Smooth muscle cell (in vitro differentiated cells): ENCODE results near the gene ANTXR1. TPM values are rescaled to one million over a fixed set of nuclear protein-coding genes. Genes with fewer than 3 reads are reported as not detected.

ENCODE experiments used
- DNase-seq: peaks from one replicate; lab custom pipeline; 2025; ENCODE audit not compliant: unreplicated experiment; lab: John Stamatoyannopoulos, UW
- H2AFZ ChIP-seq: fragments of 200-600 bp; sonication (generic); 2 replicates; pipeline ENCODE4 v1.6.0; 2016; ENCODE audit warnings: antibody characterized with exemption, low read depth, mild to moderate bottlenecking
- H3F3A ChIP-seq: fragments of 200-600 bp; sonication (generic); 2 replicates; pipeline ENCODE4 v1.6.0; 2017; ENCODE audit warnings: antibody characterized with exemption, low read depth
- H3K27ac ChIP-seq: fragments of 200-600 bp; sonication (generic); 2 replicates; pipeline ENCODE4 v1.5.1; 2016; ENCODE audit warnings: low read depth, mild to moderate bottlenecking
- H3K27me3 ChIP-seq: fragments of 200-600 bp; sonication (generic); 2 replicates; pipeline ENCODE4 v1.6.1; 2016; ENCODE audit warnings: low read depth, mild to moderate bottlenecking
- H3K36me3 ChIP-seq: fragments of 200-600 bp; sonication (generic); 2 replicates; pipeline ENCODE4 v1.5.1; 2016; ENCODE audit warnings: low read depth
- H3K4me1 ChIP-seq: fragments of 200-600 bp; sonication (generic); 2 replicates; pipeline ENCODE4 v1.5.1; 2016; ENCODE audit warnings: low read depth
- H3K4me2 ChIP-seq: fragments of 200-600 bp; sonication (generic); 2 replicates; pipeline ENCODE4 v1.6.0; 2016; ENCODE audit warnings: mild to moderate bottlenecking
- H3K4me3 ChIP-seq: fragments of 200-600 bp; sonication (generic); 2 replicates; pipeline ENCODE4 v1.5.1; 2016; ENCODE audit warnings: mild to moderate bottlenecking
- H3K79me2 ChIP-seq: fragments of 200-600 bp; sonication (generic); 2 replicates; pipeline ENCODE4 v1.6.0; 2016; ENCODE audit warnings: low read depth, mild to moderate bottlenecking
- H3K9ac ChIP-seq: fragments of 200-600 bp; sonication (generic); 2 replicates; pipeline ENCODE4 v1.6.0; 2016; ENCODE audit warnings: low read depth
- H3K9me3 ChIP-seq: fragments of 200-600 bp; sonication (generic); replicated peaks from 2 replicates; pipeline ENCODE4 v1.5.1; 2016; ENCODE audit warnings: low read depth
- H4K20me1 ChIP-seq: fragments of 200-600 bp; sonication (generic); 2 replicates; pipeline ENCODE4 v1.6.0; 2016; ENCODE audit warnings: low read depth
- CTCF ChIP-seq: fragments of 200-600 bp; sonication (generic); IDR thresholded peaks from 2 replicates; pipeline ENCODE4 v1.5.1; 2017; ENCODE audit warnings: borderline replicate concordance, mild to moderate bottlenecking, antibody characterized with exemption; ENCODE audit not compliant: insufficient read depth, poor library complexity, severe bottlenecking
- WGBS: methylation state at CpG from one replicate; pipeline ENCODE4 v1.1.7; 2016; ENCODE audit warnings: low lambda C conversion rate; 5-methylcytosine and 5-hydroxymethylcytosine counted together
- polyA plus RNA-seq: library from polyadenylated mRNA; unstranded; fragments of >200 nt; fragmentation: Nextera tagmentation; extraction: Ambion mirVana; gene quantifications from 2 replicates; pipeline ENCODE4 v1.2.1, GENCODE V29; 2016
- total RNA-seq: library from RNA; depleted of rRNA; stranded (reverse); fragments of >200 nt; gene quantifications from 2 replicates; pipeline ENCODE4 v1.2.3, GENCODE V29; 2014

Gene ANTXR1
- total and polyA plus RNA-seq, 2 experiments from 2014 or later: 292 to 309 TPM

DNA sequence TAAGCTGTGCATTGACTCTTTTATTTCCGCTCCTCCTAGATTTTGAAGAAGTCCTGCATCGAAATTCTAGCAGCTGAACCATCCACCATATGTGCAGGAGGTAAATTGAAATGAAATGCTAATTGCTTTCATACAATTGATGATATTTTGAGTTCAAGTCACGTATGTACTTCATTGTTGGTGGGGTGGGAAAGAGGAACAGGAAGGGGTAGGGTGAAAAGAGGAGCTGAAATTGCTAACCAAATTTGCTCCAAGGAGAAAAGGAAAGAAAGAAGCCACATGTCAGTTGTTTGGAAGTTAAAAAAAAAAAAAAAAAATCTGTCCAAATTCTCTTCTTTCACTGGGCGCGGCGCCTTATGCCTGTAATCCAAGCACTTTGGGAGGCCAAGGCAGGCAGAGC, 77.8 kb downstream of the ANTXR1 start:
- Histone ChIP-seq H3K9ac (no peak overlapping the region), H3K4me2 (no peak overlapping the region), H2AFZ (no peak overlapping the region), H3K4me3 (no peak overlapping the region), H3F3A (peaks cover 41% of the 10 kb centered on the region), H3K27ac (peak overlapping the region; percentile 21), H3K27me3 (no peaks in the 10 kb centered on the region), H4K20me1 (no peaks in the 10 kb centered on the region), H3K36me3 (peaks cover 13% of the 10 kb centered on the region), H3K4me1 (no peaks in the 10 kb centered on the region), H3K9me3 (no peaks in the 10 kb centered on the region), H3K79me2 (no peaks in the 10 kb centered on the region)
- WGBS: 96% methylated on average over 6 of the region's 6 CpGs
- no peak for TF ChIP-seq CTCF
- DNase-seq: no peak

- H3K9me3 ChIP-seq: no peaks in the 10 kb centered on the region
- no peak overlapping the region for H3K4me2 ChIP-seq
- peak overlapping the region; percentile 82 for H3K27ac ChIP-seq
- H3K4me3 ChIP-seq: no peak overlapping the region
- no peaks in the 10 kb centered on the region for H3K79me2 ChIP-seq
- no peaks in the 10 kb centered on the region for H4K20me1 ChIP-seq
- H3K9ac ChIP-seq: no peak overlapping the region
- no peak for DNase-seq
- 89% methylated on average over 1 of the region's 1 CpG for WGBS
- H2AFZ ChIP-seq: no peak overlapping the region
- H3K27me3 ChIP-seq: no peaks in the 10 kb centered on the region
- no peak for TF ChIP-seq CTCF
- no peaks in the 10 kb centered on the region for H3K4me1 ChIP-seq
- peaks cover 13% of the 10 kb centered on the region for H3K36me3 ChIP-seq
- H3F3A ChIP-seq: peaks cover 32% of the 10 kb centered on the region
Measured at GRCh38 chr2:69092857-69093256, 79.9 kb downstream of the ANTXR1 start.

DNA sequence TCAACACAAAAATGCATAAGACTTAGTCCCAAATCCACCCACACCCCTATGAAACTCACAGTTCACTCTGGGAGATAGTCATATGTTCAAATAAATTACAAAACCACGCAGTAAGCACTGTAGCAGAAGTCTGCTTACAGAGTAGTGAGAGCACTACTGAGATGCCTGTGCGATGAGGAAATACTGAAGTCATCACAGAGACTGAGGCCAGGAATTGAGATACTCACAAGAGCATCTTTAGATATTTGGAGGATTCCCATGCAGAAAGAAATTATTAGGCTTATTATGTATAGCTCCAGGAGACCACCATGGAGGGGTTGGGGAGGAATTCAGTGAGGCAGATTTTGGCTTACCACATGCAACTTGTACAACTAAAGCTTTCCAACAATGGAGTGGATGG, 82.3 kb downstream of the ANTXR1 start:
- H3K9ac ChIP-seq: peak overlapping the region; percentile 4
- H3K4me3 ChIP-seq: no peak overlapping the region
- H3K4me1 ChIP-seq: peaks cover 4% of the 10 kb centered on the region
- peaks cover 9% of the 10 kb centered on the region for H3K36me3 ChIP-seq
- TF ChIP-seq CTCF: no peak
- H3K79me2 ChIP-seq: no peaks in the 10 kb centered on the region
- H3K4me2 ChIP-seq: peak overlapping the region; percentile 55
- 19% methylated on average over 2 of the region's 2 CpGs for WGBS
- H3K9me3 ChIP-seq: no peaks in the 10 kb centered on the region
- H3F3A ChIP-seq: peaks cover 29% of the 10 kb centered on the region
- DNase-seq: no peak
- H3K27me3 ChIP-seq: no peaks in the 10 kb centered on the region
- H4K20me1 ChIP-seq: no peaks in the 10 kb centered on the region
- peak overlapping the region; percentile 82 for H3K27ac ChIP-seq
- H2AFZ ChIP-seq: no peak overlapping the region

DNA sequence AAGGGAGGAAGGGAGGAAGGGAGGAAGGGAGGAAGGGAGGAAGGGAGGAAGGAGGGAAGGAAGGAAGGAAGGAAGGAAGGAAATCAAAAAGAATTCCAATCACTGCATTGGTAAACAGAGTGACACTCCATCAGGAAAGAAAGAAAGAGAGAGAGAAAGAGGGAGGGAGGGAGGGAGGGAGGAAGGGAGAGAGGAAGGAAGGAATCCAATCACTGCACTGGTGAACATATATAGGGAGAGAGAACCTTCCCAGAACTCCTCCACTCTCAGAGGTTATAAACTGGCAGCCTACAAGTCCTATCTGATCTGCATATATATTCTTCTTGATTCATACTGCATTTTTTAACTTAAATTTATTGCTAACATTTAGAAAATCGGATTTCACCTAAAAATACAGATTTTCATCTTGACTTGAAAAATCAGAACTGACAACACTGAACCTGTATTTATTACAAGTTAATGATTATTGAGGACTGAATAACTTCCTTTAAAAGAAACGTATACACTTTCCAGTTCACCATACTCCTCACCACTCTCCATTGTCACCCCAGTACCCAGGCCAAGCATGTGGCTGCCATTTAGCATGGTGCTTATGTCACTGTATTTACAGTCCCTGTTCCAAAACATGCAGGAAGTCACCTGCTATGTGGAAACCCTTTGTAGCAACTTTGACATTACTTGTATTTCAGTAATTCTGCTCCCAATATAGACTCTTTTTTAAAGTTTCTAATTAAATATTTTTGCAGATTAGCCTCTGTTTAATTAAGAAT, 83.5 kb downstream of the ANTXR1 start:
- 94% methylated on average over 2 of the region's 2 CpGs for WGBS
- Histone ChIP-seq H3K4me3 (no peak overlapping the region), H3F3A (peaks cover 29% of the 10 kb centered on the region), H3K9me3 (no peaks in the 10 kb centered on the region), H3K9ac (no peak overlapping the region), H3K36me3 (peaks cover 9% of the 10 kb centered on the region), H3K4me1 (peaks cover 5% of the 10 kb centered on the region), H3K4me2 (no peak overlapping the region), H3K27ac (peak overlapping the region; percentile 82), H4K20me1 (no peaks in the 10 kb centered on the region), H3K27me3 (no peaks in the 10 kb centered on the region), H3K79me2 (no peaks in the 10 kb centered on the region), H2AFZ (no peak overlapping the region)
- DNase-seq: no peak
- no peak for TF ChIP-seq CTCF
